ENCODE results near the gene SRD5A1. TPM values are rescaled to one million over a fixed set of nuclear protein-coding genes. Genes with fewer than 3 reads are reported as not detected.

Gene SRD5A1
- 20.7 and 23.4 TPM in 2 replicates for total RNA-seq

GRCh38 chr5:6632888-6633468, at the start of gene SRD5A1, which contains the start of gene NSUN2:
TSS of gene SRD5A1 (plus strand) at chr5:6633440. CDS start at chr5:6633577, 137 bp downstream.
TSS of gene NSUN2 (minus strand) at chr5:6633044. CDS start at chr5:6632979, 65 bp downstream.

GRCh38 chr5:6713274-6714225, 80.3 kb downstream of the SRD5A1 start, which contains the start of gene TENT4A:
TSS of gene TENT4A (plus strand) at chr5:6713432. CDS start at chr5:6713984, 552 bp downstream.

Other genes with a start within 250 kb of the SRD5A1 start
- gene UBE2QL1, start 184.6 kb upstream of the SRD5A1 start, total RNA-seq, result not detected in 2 replicates
- gene NSUN2, start 396 bp upstream of the SRD5A1 start, total RNA-seq, result 21.8 and 23.2 TPM in 2 replicates
- gene TENT4A, start 80.0 kb downstream of the SRD5A1 start, total RNA-seq, result 10.3 and 17.0 TPM in 2 replicates

Data from cardiac ventricle fibroblast (primary cell).